Measurements from ENCODE around the gene DDX10. TPM values are rescaled to one million over a fixed set of nuclear protein-coding genes. Genes with fewer than 3 reads are reported as not detected.

Gene DDX10
- polyA plus RNA-seq, 1 of the 3 experiments (the other 2 are of a cell fraction): 35.8 TPM

- TF ChIP-seq, protein P1, sequence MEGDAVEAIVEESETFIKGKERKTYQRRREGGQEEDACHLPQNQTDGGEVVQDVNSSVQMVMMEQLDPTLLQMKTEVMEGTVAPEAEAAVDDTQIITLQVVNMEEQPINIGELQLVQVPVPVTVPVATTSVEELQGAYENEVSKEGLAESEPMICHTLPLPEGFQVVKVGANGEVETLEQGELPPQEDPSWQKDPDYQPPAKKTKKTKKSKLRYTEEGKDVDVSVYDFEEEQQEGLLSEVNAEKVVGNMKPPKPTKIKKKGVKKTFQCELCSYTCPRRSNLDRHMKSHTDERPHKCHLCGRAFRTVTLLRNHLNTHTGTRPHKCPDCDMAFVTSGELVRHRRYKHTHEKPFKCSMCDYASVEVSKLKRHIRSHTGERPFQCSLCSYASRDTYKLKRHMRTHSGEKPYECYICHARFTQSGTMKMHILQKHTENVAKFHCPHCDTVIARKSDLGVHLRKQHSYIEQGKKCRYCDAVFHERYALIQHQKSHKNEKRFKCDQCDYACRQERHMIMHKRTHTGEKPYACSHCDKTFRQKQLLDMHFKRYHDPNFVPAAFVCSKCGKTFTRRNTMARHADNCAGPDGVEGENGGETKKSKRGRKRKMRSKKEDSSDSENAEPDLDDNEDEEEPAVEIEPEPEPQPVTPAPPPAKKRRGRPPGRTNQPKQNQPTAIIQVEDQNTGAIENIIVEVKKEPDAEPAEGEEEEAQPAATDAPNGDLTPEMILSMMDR (IDR thresholded peaks at IDR 0.05): no peak
- TF ChIP-seq, protein P2, sequence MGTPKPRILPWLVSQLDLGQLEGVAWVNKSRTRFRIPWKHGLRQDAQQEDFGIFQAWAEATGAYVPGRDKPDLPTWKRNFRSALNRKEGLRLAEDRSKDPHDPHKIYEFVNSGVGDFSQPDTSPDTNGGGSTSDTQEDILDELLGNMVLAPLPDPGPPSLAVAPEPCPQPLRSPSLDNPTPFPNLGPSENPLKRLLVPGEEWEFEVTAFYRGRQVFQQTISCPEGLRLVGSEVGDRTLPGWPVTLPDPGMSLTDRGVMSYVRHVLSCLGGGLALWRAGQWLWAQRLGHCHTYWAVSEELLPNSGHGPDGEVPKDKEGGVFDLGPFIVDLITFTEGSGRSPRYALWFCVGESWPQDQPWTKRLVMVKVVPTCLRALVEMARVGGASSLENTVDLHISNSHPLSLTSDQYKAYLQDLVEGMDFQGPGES (IDR thresholded peaks at IDR 0.05; ENCODE audit: low read depth, low read length): no peak
- no peak for TF ChIP-seq RAD21 (IDR thresholded peaks at IDR 0.05; ENCODE audit: low read length)
- TF ChIP-seq, protein P3, sequence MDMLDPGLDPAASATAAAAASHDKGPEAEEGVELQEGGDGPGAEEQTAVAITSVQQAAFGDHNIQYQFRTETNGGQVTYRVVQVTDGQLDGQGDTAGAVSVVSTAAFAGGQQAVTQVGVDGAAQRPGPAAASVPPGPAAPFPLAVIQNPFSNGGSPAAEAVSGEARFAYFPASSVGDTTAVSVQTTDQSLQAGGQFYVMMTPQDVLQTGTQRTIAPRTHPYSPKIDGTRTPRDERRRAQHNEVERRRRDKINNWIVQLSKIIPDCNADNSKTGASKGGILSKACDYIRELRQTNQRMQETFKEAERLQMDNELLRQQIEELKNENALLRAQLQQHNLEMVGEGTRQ (IDR thresholded peaks at IDR 0.05; ENCODE audit: borderline replicate concordance, low read depth, low read length): no peak
- TF ChIP-seq, protein P4, sequence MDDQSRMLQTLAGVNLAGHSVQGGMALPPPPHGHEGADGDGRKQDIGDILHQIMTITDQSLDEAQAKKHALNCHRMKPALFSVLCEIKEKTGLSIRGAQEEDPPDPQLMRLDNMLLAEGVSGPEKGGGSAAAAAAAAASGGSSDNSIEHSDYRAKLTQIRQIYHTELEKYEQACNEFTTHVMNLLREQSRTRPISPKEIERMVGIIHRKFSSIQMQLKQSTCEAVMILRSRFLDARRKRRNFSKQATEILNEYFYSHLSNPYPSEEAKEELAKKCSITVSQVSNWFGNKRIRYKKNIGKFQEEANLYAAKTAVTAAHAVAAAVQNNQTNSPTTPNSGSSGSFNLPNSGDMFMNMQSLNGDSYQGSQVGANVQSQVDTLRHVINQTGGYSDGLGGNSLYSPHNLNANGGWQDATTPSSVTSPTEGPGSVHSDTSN (IDR thresholded peaks at IDR 0.05): peak; percentile 78
- TF ChIP-seq MEF2A (IDR thresholded peaks at IDR 0.05; ENCODE audit: borderline replicate concordance, low read depth): peak; percentile 38; the same call in 1 of the 2 replicates
- TF ChIP-seq GATA2 (CRISPR knock-in tag; IDR thresholded peaks at IDR 0.05): no peak
- no peak for TF ChIP-seq GABPA (IDR thresholded peaks at IDR 0.05; ENCODE audit: low read depth)
- peak; percentile 86 for TF ChIP-seq TCF12 (IDR thresholded peaks at IDR 0.05)
- TF ChIP-seq YY1 (IDR thresholded peaks at IDR 0.05; ENCODE audit: low read depth): no peak
- TF ChIP-seq, protein P5, sequence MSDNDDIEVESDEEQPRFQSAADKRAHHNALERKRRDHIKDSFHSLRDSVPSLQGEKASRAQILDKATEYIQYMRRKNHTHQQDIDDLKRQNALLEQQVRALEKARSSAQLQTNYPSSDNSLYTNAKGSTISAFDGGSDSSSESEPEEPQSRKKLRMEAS (IDR thresholded peaks at IDR 0.05; ENCODE audit: low read depth): peak; percentile 71; the same call in 1 of the 2 replicates
- peak; percentile 90 for TF ChIP-seq FOSL2 (IDR thresholded peaks at IDR 0.05; ENCODE audit: borderline replicate concordance, low read depth)
- no peak for TF ChIP-seq FOXJ3 (CRISPR knock-in tag; IDR thresholded peaks at IDR 0.05)
- TF ChIP-seq RCOR1 (IDR thresholded peaks at IDR 0.05; ENCODE audit: low read length): no peak
- TF ChIP-seq TAF1 (IDR thresholded peaks at IDR 0.05; ENCODE audit: borderline replicate concordance, low read depth, low read length): no peak
Measured at GRCh38 chr11:108929241-108929640, 264.4 kb downstream of the DDX10 start (continued).

- DNase-seq: no peak
Measured at GRCh38 chr11:108931168-108931567, 266.3 kb downstream of the DDX10 start.

More at GRCh38 chr11:108931168-108931567, 266.3 kb downstream of the DDX10 start:
- H3K9ac ChIP-seq: peak overlapping the region; percentile 60
- H2AFZ ChIP-seq (ENCODE audit: low read depth): no peak overlapping the region
- H3K27me3 ChIP-seq (ENCODE audit: insufficient read depth): no peaks in the 10 kb centered on the region
- no peaks in the 10 kb centered on the region for H3K9me2 ChIP-seq
- H3F3A ChIP-seq (replicated peaks; ENCODE audit: insufficient read depth): peaks cover 47% of the 10 kb centered on the region
- no peaks in the 10 kb centered on the region for H4K20me1 ChIP-seq (ENCODE audit: insufficient read depth)
- CTCF ChIA-PET: no interaction called here
- peak overlapping the region in 1 of 2 experiments; percentile 44; a peak in 1 of 4 replicates for H3K4me3 ChIP-seq (ENCODE audit: low read depth in 2 of 2, low read length in 1 of 2)
- peaks cover 55% of the 10 kb centered on the region for H3K79me2 ChIP-seq (ENCODE audit: insufficient read depth)
- no peaks in the 10 kb centered on the region for H3K9me3 ChIP-seq
- H3K4me2 ChIP-seq: peak overlapping the region; percentile 56
- H3K27ac ChIP-seq (ENCODE audit: low read depth in 2 of 2, low read length in 1 of 2): peak overlapping the region in 1 of 2 experiments; percentile 93; a peak in 2 of 4 replicates
- POLR2A ChIA-PET: no interaction called here
- peak; percentile 31; the same call in 1 of the 2 replicates for TF ChIP-seq FOSL2 (IDR thresholded peaks at IDR 0.05; ENCODE audit: borderline replicate concordance, low read depth)
- no peak for TF ChIP-seq MEF2A (IDR thresholded peaks at IDR 0.05; ENCODE audit: borderline replicate concordance, low read depth)
- peak; percentile 49 for TF ChIP-seq TCF12 (IDR thresholded peaks at IDR 0.05)
- peak; percentile 61; the same call in 1 of the 2 replicates for TF ChIP-seq NFIC (IDR thresholded peaks at IDR 0.05; ENCODE audit: borderline replicate concordance)
- peak; percentile 21; the same call in 1 of the 2 replicates for TF ChIP-seq JUND (IDR thresholded peaks at IDR 0.05)
- no peak for TF ChIP-seq CHD2 (IDR thresholded peaks at IDR 0.05; ENCODE audit: low read length, partially characterized antibody)
- peak in 1 of 2 experiments; percentile 53; a peak in 1 of 4 replicates for TF ChIP-seq EP300 (IDR thresholded peaks at IDR 0.05; ENCODE audit: borderline replicate concordance in 1 of 2, low read depth in 1 of 2, low read length in 1 of 2)
- TF ChIP-seq, protein P4 (IDR thresholded peaks at IDR 0.05): peak; percentile 39; the same call in 1 of the 2 replicates
- peaks cover 0 to 38% of the 10 kb centered on the region in 2 experiments; a peak in 3 of 4 replicates for H3K4me1 ChIP-seq (ENCODE audit: control insufficient read depth in 1 of 2, insufficient read depth in 2 of 2, low read depth in 1 of 2, low read length in 1 of 2)
- peaks cover 0 to 8% of the 10 kb centered on the region in 2 experiments for H3K36me3 ChIP-seq (replicated peaks in 1 of 2; ENCODE audit: control insufficient read depth in 1 of 2, insufficient read depth in 2 of 2, low read length in 1 of 2)
- WGBS (ENCODE audit: low lambda C conversion rate): 28% methylated on average over 2 of the region's 2 CpGs

Data from SK-N-SH (cell line).